Measurements from ENCODE around the gene POLR3B. TPM values are rescaled to one million over a fixed set of nuclear protein-coding genes. Genes with fewer than 3 reads are reported as not detected.

POLR3B gene
- total and polyA plus RNA-seq, 10 of the 15 experiments (the other 5 are each of a cell fraction or from before 2014, with no cell fraction given), result 2.3 to 10.5 (median 8.0) TPM

DNA sequence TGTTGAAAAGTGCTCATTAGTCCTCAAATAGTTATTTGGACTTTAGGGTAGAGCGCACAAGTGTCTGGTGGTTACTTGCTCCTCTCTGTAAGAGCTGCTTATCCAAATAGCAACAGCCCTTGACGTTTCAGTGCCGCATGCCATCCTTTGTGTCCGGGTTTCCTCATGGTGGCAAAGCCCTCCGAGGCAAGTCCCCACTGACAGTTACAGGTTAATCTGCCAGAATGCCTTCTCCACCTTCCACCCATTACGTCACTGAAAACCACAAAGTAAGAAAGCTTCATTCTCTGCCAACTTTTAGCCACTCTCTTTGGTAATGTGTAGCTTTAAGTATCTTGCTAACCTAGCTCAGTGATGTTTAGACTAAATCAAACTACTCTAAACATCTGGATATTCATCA lies 78.6 kb downstream of the POLR3B start:
- Histone ChIP-seq H3K4me1 (ENCODE audit: control insufficient read depth, insufficient read depth, low read length) (no peaks in the 10 kb centered on the region), H4K20me1 (ENCODE audit: control insufficient read depth, insufficient read depth) (no peaks in the 10 kb centered on the region), H3K27ac (ENCODE audit: control insufficient read depth, insufficient read depth) (no peak overlapping the region), H3K9me3 (replicated peaks; ENCODE audit: control insufficient read depth, insufficient read depth, low read length) (no peaks in the 10 kb centered on the region), H3K4me2 (ENCODE audit: control insufficient read depth, insufficient read depth) (no peak overlapping the region), H3K9ac (ENCODE audit: control insufficient read depth, insufficient read depth, low read length) (no peak overlapping the region), H2AFZ (ENCODE audit: control insufficient read depth, low read depth, low read length) (no peak overlapping the region), H3K4me3 (no peak overlapping the region), H3K27me3 (replicated peaks in 1 of 2; ENCODE audit: control insufficient read depth in 2 of 2, insufficient read depth in 2 of 2, low read length in 1 of 2) (no peaks in the 10 kb centered on the region), H3K79me2 (ENCODE audit: control insufficient read depth, insufficient read depth, low read length) (no peaks in the 10 kb centered on the region), H3K36me3 (ENCODE audit: control insufficient read depth in 2 of 2, insufficient read depth in 2 of 2, low read length in 1 of 2) (peaks cover 0 to 7% of the 10 kb centered on the region in 2 experiments; a peak in 2 of 4 replicates)
- no peak for TF ChIP-seq TCF12 (IDR thresholded peaks at IDR 0.05; ENCODE audit: low read depth, low read length)
- no peak for TF ChIP-seq MAX (IDR thresholded peaks at IDR 0.05; ENCODE audit: low read depth, low read length)
- TF ChIP-seq BHLHE40 (IDR thresholded peaks at IDR 0.05; ENCODE audit: borderline replicate concordance in 1 of 2, low read depth in 2 of 2, low read length in 1 of 2), result no peak
- TF ChIP-seq TCF3 (IDR thresholded peaks at IDR 0.05; ENCODE audit: borderline replicate concordance, insufficient read depth, low read depth, low read length), result no peak
- TF ChIP-seq, protein P1, sequence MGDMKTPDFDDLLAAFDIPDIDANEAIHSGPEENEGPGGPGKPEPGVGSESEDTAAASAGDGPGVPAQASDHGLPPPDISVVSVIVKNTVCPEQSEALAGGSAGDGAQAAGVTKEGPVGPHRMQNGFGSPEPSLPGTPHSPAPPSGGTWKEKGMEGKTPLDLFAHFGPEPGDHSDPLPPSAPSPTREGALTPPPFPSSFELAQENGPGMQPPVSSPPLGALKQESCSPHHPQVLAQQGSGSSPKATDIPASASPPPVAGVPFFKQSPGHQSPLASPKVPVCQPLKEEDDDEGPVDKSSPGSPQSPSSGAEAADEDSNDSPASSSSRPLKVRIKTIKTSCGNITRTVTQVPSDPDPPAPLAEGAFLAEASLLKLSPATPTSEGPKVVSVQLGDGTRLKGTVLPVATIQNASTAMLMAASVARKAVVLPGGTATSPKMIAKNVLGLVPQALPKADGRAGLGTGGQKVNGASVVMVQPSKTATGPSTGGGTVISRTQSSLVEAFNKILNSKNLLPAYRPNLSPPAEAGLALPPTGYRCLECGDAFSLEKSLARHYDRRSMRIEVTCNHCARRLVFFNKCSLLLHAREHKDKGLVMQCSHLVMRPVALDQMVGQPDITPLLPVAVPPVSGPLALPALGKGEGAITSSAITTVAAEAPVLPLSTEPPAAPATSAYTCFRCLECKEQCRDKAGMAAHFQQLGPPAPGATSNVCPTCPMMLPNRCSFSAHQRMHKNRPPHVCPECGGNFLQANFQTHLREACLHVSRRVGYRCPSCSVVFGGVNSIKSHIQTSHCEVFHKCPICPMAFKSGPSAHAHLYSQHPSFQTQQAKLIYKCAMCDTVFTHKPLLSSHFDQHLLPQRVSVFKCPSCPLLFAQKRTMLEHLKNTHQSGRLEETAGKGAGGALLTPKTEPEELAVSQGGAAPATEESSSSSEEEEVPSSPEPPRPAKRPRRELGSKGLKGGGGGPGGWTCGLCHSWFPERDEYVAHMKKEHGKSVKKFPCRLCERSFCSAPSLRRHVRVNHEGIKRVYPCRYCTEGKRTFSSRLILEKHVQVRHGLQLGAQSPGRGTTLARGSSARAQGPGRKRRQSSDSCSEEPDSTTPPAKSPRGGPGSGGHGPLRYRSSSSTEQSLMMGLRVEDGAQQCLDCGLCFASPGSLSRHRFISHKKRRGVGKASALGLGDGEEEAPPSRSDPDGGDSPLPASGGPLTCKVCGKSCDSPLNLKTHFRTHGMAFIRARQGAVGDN (IDR thresholded peaks at IDR 0.05), result no peak
- TF ChIP-seq KAT2A (conservative IDR thresholded peaks at IDR 0.05; ENCODE audit: control insufficient read depth, low read depth, low read length), result no peak
- no peak for TF ChIP-seq KLF5 (IDR thresholded peaks at IDR 0.05; ENCODE audit: partially characterized antibody)
- TF ChIP-seq, protein P2, sequence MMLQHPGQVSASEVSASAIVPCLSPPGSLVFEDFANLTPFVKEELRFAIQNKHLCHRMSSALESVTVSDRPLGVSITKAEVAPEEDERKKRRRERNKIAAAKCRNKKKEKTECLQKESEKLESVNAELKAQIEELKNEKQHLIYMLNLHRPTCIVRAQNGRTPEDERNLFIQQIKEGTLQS (IDR thresholded peaks at IDR 0.05; ENCODE audit: borderline replicate concordance, extremely low read depth, low read depth, low read length), result no peak
- TF ChIP-seq REST (IDR thresholded peaks at IDR 0.05; ENCODE audit: low read depth, low read length), result no peak
- no peak for TF ChIP-seq ZNF274 (IDR thresholded peaks at IDR 0.05; ENCODE audit: insufficient read depth, insufficient read length)
- TF ChIP-seq FOS (IDR thresholded peaks at IDR 0.05; ENCODE audit: borderline replicate concordance, extremely low read depth, insufficient read length), result no peak
- TF ChIP-seq CTCF (IDR thresholded peaks at IDR 0.05 in 2 of 3, conservative IDR thresholded peaks at IDR 0.05 in 1 of 3; ENCODE audit: control insufficient read depth in 2 of 3, extremely low read depth in 1 of 3, insufficient read depth in 1 of 3, low read depth in 3 of 3, low read length in 3 of 3), result no peak
- no peak for TF ChIP-seq SMARCA5 (IDR thresholded peaks at IDR 0.05)
- RAD21 ChIA-PET (ENCODE audit: unreplicated experiment), result no interaction called here
- POLR2A ChIA-PET, result interaction anchor here (0.7 kb wide), 1 partner anchor 10 kb away, joined by 8 read pairs; no protein-coding TSS in a partner anchor
- no TSS peak for BruUV-seq (replicated peaks)
- ATAC-seq (no peak), DNase-seq (ENCODE audit: low read depth, low spot score) (no peak), FAIRE-seq (no peak)
- intact Hi-C loops (cut with micrococcal nuclease; ENCODE audit: unreplicated experiment) (no loop called here), in situ Hi-C loops (cut with MboI) (no loop called here)
- SMC1A ChIA-PET (ENCODE audit: uncharacterized antibody, unreplicated experiment), result interaction anchor here (0.6 to 0.9 kb wide), 3 partner anchors 10 to 18 kb away, joined by 3 to 4 read pairs (median 3); no protein-coding TSS in a partner anchor
- CTCF ChIA-PET, result interaction anchor here (0.8 to 1.2 kb wide), 2 partner anchors 11 to 22 kb away, joined by 3 to 4 read pairs; no protein-coding TSS in a partner anchor
- WGBS (ENCODE audit: insufficient coverage, insufficient replicate concordance, low lambda C conversion rate, missing lambda C conversion rate), result 99% methylated on average over 6 of the region's 6 CpGs

Data from GM12878 (cell line).